K562 (cell line): Measurements from ENCODE around the gene PTPRG. TPM values are rescaled to one million over a fixed set of nuclear protein-coding genes. Genes with fewer than 3 reads are reported as not detected.

Experiments
- ATAC-seq: fragments of 200-7000 bp; cut with Tn5 transposase; 3 replicates; pipeline ENCODE4 v1.9.1; 2020; ENCODE audit warnings: moderate library complexity
- BruUV-seq: library from RNA; stranded (reverse); fragments of 400-500 nt; replicated peaks from 2 replicates; lab custom pipeline; 2021; lab: Mats Ljungman, UMichigan
- CTCF ChIA-PET: fragments of 300-600 bp; formaldehyde crosslinking; extraction: SDS; loops from one replicate; lab custom pipeline; 2021; ENCODE audit warnings: low intra/inter-chr PET ratio; lab: Yijun Ruan, JAX
- POLR2A ChIA-PET: fragments of 300-600, 350-650 bp; sonication (Branson Sonifier 250); formaldehyde crosslinking; extraction: SDS; loops from one replicate; lab custom pipeline; 2021; ENCODE audit warnings: antibody characterized with exemption, inconsistent platforms; lab: Yijun Ruan, JAX
- DNase-seq, 4 experiments: peaks; one replicate each; pipeline versions ENCODE4 v3.0.0 to v3.0.0-alpha.2; 2011 to 2018; ENCODE audit warnings: low spot score in 3 of 4, mixed read lengths in 3 of 4; ENCODE audit errors: extremely low read depth in 1 of 4
- FAIRE-seq: peaks from 2 replicates; lab custom pipeline; 2011; peaks lifted over from hg19 to GRCh38; lab: Jason Lieb, UNC
- H2AFZ ChIP-seq: 2 replicates; pipeline ENCODE4 v1.6.0; 2011; ENCODE audit warnings: low read depth, low read length, control low read depth, inconsistent platforms
- H3K27ac ChIP-seq: fragments of 200-600 bp; 3 replicates; pipeline ENCODE4 v1.8.0; 2011; ENCODE audit warnings: low read depth, mild to moderate bottlenecking, control low read depth, inconsistent platforms, low read length, moderate library complexity, mixed read lengths; ENCODE audit errors: extremely low read depth
- H3K27me3 ChIP-seq, 2 experiments: fragments of 300-600 bp in 1 of 2; 2 replicates in 1 of 2; 3 replicates in 1 of 2; pipeline versions ENCODE4 v1.6.0 to v1.8.0; 2011; ENCODE audit warnings: inconsistent platforms in 2 of 2, low read length in 2 of 2, mild to moderate bottlenecking in 1 of 2, mixed read lengths in 1 of 2, moderate library complexity in 1 of 2; ENCODE audit not compliant: control insufficient read depth in 2 of 2, insufficient read depth in 2 of 2
- H3K36me3 ChIP-seq: fragments of 300-600 bp; 3 replicates; pipeline ENCODE4 v1.8.0; 2011; ENCODE audit warnings: mild to moderate bottlenecking, low read length, inconsistent platforms; ENCODE audit not compliant: control insufficient read depth, insufficient read depth
- H3K4me1 ChIP-seq, 2 experiments: fragments of 200-600 bp in 1 of 2; replicated peaks in 1 of 2; 2 replicates in 1 of 2; 3 replicates in 1 of 2; pipeline versions ENCODE4 v1.5.1 to v1.8.0; 2011; ENCODE audit warnings: inconsistent platforms in 2 of 2, low read length in 2 of 2, mild to moderate bottlenecking in 1 of 2, mixed read lengths in 1 of 2, moderate library complexity in 1 of 2; ENCODE audit not compliant: control insufficient read depth in 2 of 2, insufficient read depth in 2 of 2
- H3K4me2 ChIP-seq: 2 replicates; pipeline ENCODE4 v1.6.1; 2011; ENCODE audit warnings: low read length, control low read depth, inconsistent platforms, mixed read lengths; ENCODE audit not compliant: insufficient read depth
- H3K4me3 ChIP-seq: fragments of 200-600 bp; sonication (generic), shearing (Covaris generic); 2 replicates; pipeline ENCODE4 v1.5.1; 2016; ENCODE audit warnings: control low read depth, inconsistent platforms
- H3K79me2 ChIP-seq: fragments of 200-600 bp; 3 replicates; pipeline ENCODE4 v1.8.0; 2011; ENCODE audit warnings: low read length, inconsistent platforms; ENCODE audit not compliant: control insufficient read depth, insufficient read depth
- H3K9ac ChIP-seq, 2 experiments: 2 replicates each; pipeline versions ENCODE4 v1.6.0 to v1.6.1; 2011; ENCODE audit warnings: low read depth in 2 of 2, low read length in 2 of 2, control low read depth in 1 of 2, inconsistent platforms in 1 of 2, mild to moderate bottlenecking in 1 of 2, mixed read lengths in 1 of 2; ENCODE audit not compliant: insufficient read depth in 1 of 2
- H3K9me1 ChIP-seq: one replicate; pipeline ENCODE4 v1.6.0; 2011; ENCODE audit warnings: inconsistent platforms, mild to moderate bottlenecking, low read length, moderate library complexity; ENCODE audit not compliant: control insufficient read depth, insufficient read depth
- H3K9me3 ChIP-seq: replicated peaks from 2 replicates; pipeline ENCODE4 v1.5.1; 2011; ENCODE audit warnings: low read depth, low read length, inconsistent platforms; ENCODE audit not compliant: control insufficient read depth, insufficient read depth
- H4K20me1 ChIP-seq: replicated peaks from 2 replicates; pipeline ENCODE4 v1.6.1; 2011; ENCODE audit warnings: low read length, inconsistent platforms, mixed read lengths; ENCODE audit not compliant: control insufficient read depth, insufficient read depth
- CBX8 ChIP-seq: fragments of 200-600 bp; sonication (generic); IDR thresholded peaks from 2 replicates; pipeline ENCODE4 v1.6.1; 2012; ENCODE audit warnings: borderline replicate concordance, mixed run types, low read depth, mild to moderate bottlenecking, moderate library complexity, mixed read lengths, low read length, control low read depth, inconsistent platforms; ENCODE audit not compliant: poor library complexity, severe bottlenecking; ENCODE audit errors: extremely low read depth
- HNRNPUL1 ChIP-seq: fragments of 200-400 bp; formaldehyde crosslinking; IDR thresholded peaks from 2 replicates; pipeline ENCODE4 v1.6.1; 2017; ENCODE audit warnings: low read length
- SFPQ ChIP-seq: fragments of 200-400 bp; formaldehyde crosslinking; IDR thresholded peaks from 2 replicates; pipeline ENCODE4 v1.6.1; 2017; ENCODE audit warnings: mild to moderate bottlenecking, low read depth, low read length, moderate library complexity
- TCF15 ChIP-seq: fragments of 250-450 bp; sonication (Bioruptor Pico); IDR thresholded peaks from 2 replicates; pipeline ENCODE4 v1.8.0; 2022; ENCODE audit warnings: moderate library complexity, mild to moderate bottlenecking, inconsistent platforms
- TRIM24 ChIP-seq, 2 experiments: fragments of 450-650 bp; IDR thresholded peaks; 2 replicates each; pipeline ENCODE4 v1.6.1; 2016
- TRIM28 ChIP-seq: fragments of 450-650 bp; IDR thresholded peaks from 2 replicates; pipeline ENCODE4 v1.6.1; 2017
- ZFPM2 ChIP-seq: fragments of 250-450 bp; sonication (Bioruptor Pico); IDR thresholded peaks from 2 replicates; pipeline ENCODE4 v1.5.1; 2022; ENCODE audit warnings: mild to moderate bottlenecking
- ZNF134 ChIP-seq: fragments of 250-450 bp; sonication (Bioruptor Pico); conservative IDR thresholded peaks from 2 replicates; pipeline ENCODE4 v1.4.0; 2020
- ZNF717 ChIP-seq: fragments of 250-450 bp; sonication (Bioruptor Pico); IDR thresholded peaks from 2 replicates; pipeline ENCODE4 v1.5.0; 2021
- ZSCAN32 ChIP-seq: fragments of 450-650 bp; formaldehyde crosslinking; IDR thresholded peaks from 2 replicates; pipeline ENCODE4 v1.4.0; 2020; ENCODE audit warnings: mild to moderate bottlenecking, moderate library complexity
- WGBS: fragments of 100-300 bp; shearing (Covaris generic); methylation state at CpG from one replicate; pipeline ENCODE4 v1.1.6; 2016; ENCODE audit warnings: low coverage, mixed read lengths; ENCODE audit not compliant: insufficient coverage; ENCODE audit errors: missing lambda C conversion rate; 5-methylcytosine and 5-hydroxymethylcytosine counted together
- in situ Hi-C: fragments of 300-500 bp; cut with MboI; formaldehyde crosslinking; loops from 4 replicates; pipeline ENCODE4 v1.15.0; 2018; ENCODE audit warnings: inconsistent platforms, mixed read lengths
- intact Hi-C: fragments of 100-400 bp; cut with micrococcal nuclease; formaldehyde crosslinking; loops from 2 replicates; pipeline ENCODE4 v1.14.2; 2022
- polyA plus RNA-seq, 8 experiments: library from polyadenylated mRNA; depleted of rRNA in 4 of 8; stranded (reverse) in 5 of 8; unstranded in 3 of 8; fragments of >200 nt; fragmentation: Nextera tagmentation in 2 of 8; fragmentation: Illumina TruSeq in 1 of 8; extraction: Ambion mirVana in 2 of 8; extraction: Trizol in 1 of 8; gene quantifications; 2 replicates each; pipeline versions ENCODE4 v1.2.1 to v1.2.3, GENCODE V29; 2011 to 2014; ENCODE audit warnings: inconsistent platforms in 1 of 8, missing spikeins in 1 of 8
- total RNA-seq, 7 experiments: library from RNA; depleted of rRNA in 6 of 7; stranded (reverse); fragments of >200 nt in 6 of 7; fragmentation: Illumina TruSeq in 2 of 7; extraction: Trizol in 2 of 7; gene quantifications; 2 replicates each; pipeline versions ENCODE4 v1.2.1 to v1.2.3, GENCODE V29; 2011 to 2021; ENCODE audit warnings: low replicate concordance in 1 of 7
- TF ChIP-seq, protein P1 (sequence below): fragments of 250-450 bp; sonication (Bioruptor Pico); IDR thresholded peaks from 2 replicates; pipeline ENCODE4 v1.5.0; 2020; ENCODE audit warnings: mild to moderate bottlenecking, borderline replicate concordance
- TF ChIP-seq, protein P2 (sequence below): sonication (generic); formaldehyde crosslinking; IDR thresholded peaks from 2 replicates; pipeline ENCODE4 v1.4.0; 2020; ENCODE audit warnings: mild to moderate bottlenecking, missing genetic modification reagents
- TF ChIP-seq, protein P3 (sequence below), 2 experiments: fragments of 450-650 bp in 1 of 2; sonication (generic) in 1 of 2; formaldehyde crosslinking in 1 of 2; IDR thresholded peaks in 1 of 2; conservative IDR thresholded peaks in 1 of 2; 2 replicates each; pipeline versions ENCODE4 v1.6.1 to v1.8.1; 2016 to 2023; ENCODE audit warnings: mild to moderate bottlenecking in 2 of 2, moderate library complexity in 2 of 2, inconsistent platforms in 1 of 2, missing genetic modification reagents in 1 of 2

PTPRG gene
- total and polyA plus RNA-seq, 9 of the 15 experiments (the other 6 are each of a cell fraction or from before 2014, with no cell fraction given): 0.16 TPM; not detected in 8

DNA sequence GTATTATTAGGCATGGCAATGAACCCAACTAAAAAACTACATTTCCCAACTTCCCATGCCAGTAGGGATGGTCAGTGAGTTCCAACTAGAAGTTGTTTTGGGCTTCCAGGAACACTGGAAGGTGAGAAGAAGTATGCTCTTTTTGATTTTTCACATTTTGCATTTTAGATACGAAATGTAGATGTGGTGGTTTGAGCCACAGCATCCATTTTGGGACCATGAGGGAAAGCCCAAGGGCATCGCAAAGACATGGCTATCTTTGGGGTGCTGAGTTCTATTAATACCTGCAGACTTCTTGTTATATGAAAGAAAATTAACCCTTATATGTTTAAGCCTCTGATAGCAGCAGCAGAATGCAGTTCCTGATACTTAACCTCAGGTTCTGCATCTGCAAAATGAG lies 62.9 kb downstream of the PTPRG start:
- CTCF ChIA-PET: no interaction called here

More for the DNA sequence above, 62.9 kb downstream of the PTPRG start:
- no peaks in the 10 kb centered on the region for H3K27me3 ChIP-seq
- no peak for FAIRE-seq
- no peaks in the 10 kb centered on the region for H3K79me2 ChIP-seq
- H3K9me3 ChIP-seq: no peaks in the 10 kb centered on the region
- H3K36me3 ChIP-seq: no peaks in the 10 kb centered on the region
- no peak overlapping the region for H3K4me3 ChIP-seq
- in situ Hi-C loops (no loop called here), intact Hi-C loops (no loop called here)
- POLR2A ChIA-PET: no interaction called here
- DNase-seq: no peak
- no peak overlapping the region for H3K9ac ChIP-seq
- no TSS peak for BruUV-seq
- H2AFZ ChIP-seq: no peak overlapping the region
- no peaks in the 10 kb centered on the region for H3K4me1 ChIP-seq
- no peak overlapping the region for H3K27ac ChIP-seq
- no peak for TF ChIP-seq ZNF717 (CRISPR knock-in tag)
- no peak for TF ChIP-seq TCF15
- no peak for TF ChIP-seq CBX8
- no peak for TF ChIP-seq TRIM24 (IDR thresholded peaks at IDR 0.05)
- TF ChIP-seq, protein P1, sequence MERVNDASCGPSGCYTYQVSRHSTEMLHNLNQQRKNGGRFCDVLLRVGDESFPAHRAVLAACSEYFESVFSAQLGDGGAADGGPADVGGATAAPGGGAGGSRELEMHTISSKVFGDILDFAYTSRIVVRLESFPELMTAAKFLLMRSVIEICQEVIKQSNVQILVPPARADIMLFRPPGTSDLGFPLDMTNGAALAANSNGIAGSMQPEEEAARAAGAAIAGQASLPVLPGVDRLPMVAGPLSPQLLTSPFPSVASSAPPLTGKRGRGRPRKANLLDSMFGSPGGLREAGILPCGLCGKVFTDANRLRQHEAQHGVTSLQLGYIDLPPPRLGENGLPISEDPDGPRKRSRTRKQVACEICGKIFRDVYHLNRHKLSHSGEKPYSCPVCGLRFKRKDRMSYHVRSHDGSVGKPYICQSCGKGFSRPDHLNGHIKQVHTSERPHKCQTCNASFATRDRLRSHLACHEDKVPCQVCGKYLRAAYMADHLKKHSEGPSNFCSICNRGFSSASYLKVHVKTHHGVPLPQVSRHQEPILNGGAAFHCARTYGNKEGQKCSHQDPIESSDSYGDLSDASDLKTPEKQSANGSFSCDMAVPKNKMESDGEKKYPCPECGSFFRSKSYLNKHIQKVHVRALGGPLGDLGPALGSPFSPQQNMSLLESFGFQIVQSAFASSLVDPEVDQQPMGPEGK: no peak
- TF ChIP-seq ZNF134 (CRISPR knock-in tag): no peak
- TF ChIP-seq ZFPM2: no peak
- TF ChIP-seq ZSCAN32 (CRISPR knock-in tag): no peak
- TF ChIP-seq HNRNPUL1: no peak
- no peak for TF ChIP-seq SFPQ
- TF ChIP-seq, protein P2, sequence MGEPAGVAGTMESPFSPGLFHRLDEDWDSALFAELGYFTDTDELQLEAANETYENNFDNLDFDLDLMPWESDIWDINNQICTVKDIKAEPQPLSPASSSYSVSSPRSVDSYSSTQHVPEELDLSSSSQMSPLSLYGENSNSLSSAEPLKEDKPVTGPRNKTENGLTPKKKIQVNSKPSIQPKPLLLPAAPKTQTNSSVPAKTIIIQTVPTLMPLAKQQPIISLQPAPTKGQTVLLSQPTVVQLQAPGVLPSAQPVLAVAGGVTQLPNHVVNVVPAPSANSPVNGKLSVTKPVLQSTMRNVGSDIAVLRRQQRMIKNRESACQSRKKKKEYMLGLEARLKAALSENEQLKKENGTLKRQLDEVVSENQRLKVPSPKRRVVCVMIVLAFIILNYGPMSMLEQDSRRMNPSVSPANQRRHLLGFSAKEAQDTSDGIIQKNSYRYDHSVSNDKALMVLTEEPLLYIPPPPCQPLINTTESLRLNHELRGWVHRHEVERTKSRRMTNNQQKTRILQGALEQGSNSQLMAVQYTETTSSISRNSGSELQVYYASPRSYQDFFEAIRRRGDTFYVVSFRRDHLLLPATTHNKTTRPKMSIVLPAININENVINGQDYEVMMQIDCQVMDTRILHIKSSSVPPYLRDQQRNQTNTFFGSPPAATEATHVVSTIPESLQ (CRISPR knock-in tag): no peak
- TF ChIP-seq, protein P3, sequence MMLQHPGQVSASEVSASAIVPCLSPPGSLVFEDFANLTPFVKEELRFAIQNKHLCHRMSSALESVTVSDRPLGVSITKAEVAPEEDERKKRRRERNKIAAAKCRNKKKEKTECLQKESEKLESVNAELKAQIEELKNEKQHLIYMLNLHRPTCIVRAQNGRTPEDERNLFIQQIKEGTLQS (IDR thresholded peaks at IDR 0.05): no peak
- TF ChIP-seq, protein P3 (CRISPR knock-in tag; conservative IDR thresholded peaks at IDR 0.05): no peak
- TF ChIP-seq TRIM28: no peak
- TF ChIP-seq, all 486 proteins: peak for 0
- no peak overlapping the region for H3K4me2 ChIP-seq
- WGBS: 0% methylated on average over 2 of the region's 2 CpGs
- no peaks in the 10 kb centered on the region for H3K9me1 ChIP-seq
- H4K20me1 ChIP-seq: no peaks in the 10 kb centered on the region
- ATAC-seq: no peak
